Hepatocyte (in vitro differentiated cells): ENCODE measurements around the gene PRDM16. TPM values are rescaled to one million over a fixed set of nuclear protein-coding genes. Genes with fewer than 3 reads are reported as not detected.

Source experiments
- DNase-seq: peaks from one replicate; pipeline ENCODE4 v3.0.0-alpha.2; 2016; ENCODE audit warnings: low spot score
- H2AFZ ChIP-seq: fragments of 200-600 bp; sonication (generic); 2 replicates; pipeline ENCODE4 v1.6.0; 2016; ENCODE audit warnings: antibody characterized with exemption, mild to moderate bottlenecking
- H3K27ac ChIP-seq: fragments of 200-600 bp; sonication (generic); 2 replicates; pipeline ENCODE4 v1.5.1; 2016; ENCODE audit warnings: mild to moderate bottlenecking
- H3K27me3 ChIP-seq: fragments of 200-600 bp; sonication (generic); 2 replicates; pipeline ENCODE4 v1.6.1; 2016
- H3K36me3 ChIP-seq: fragments of 200-600 bp; sonication (generic); replicated peaks from 2 replicates; pipeline ENCODE4 v1.5.1; 2016; ENCODE audit warnings: low read depth; ENCODE audit not compliant: insufficient read depth
- H3K4me1 ChIP-seq: fragments of 200-600 bp; sonication (generic); 2 replicates; pipeline ENCODE4 v1.5.1; 2016; ENCODE audit warnings: mild to moderate bottlenecking, moderate library complexity; ENCODE audit not compliant: insufficient read depth
- H3K4me2 ChIP-seq: fragments of 200-600 bp; sonication (generic); 2 replicates; pipeline ENCODE4 v1.6.0; 2016
- H3K4me3 ChIP-seq: fragments of 200-600 bp; sonication (generic); 2 replicates; pipeline ENCODE4 v1.5.1; 2016; ENCODE audit warnings: mild to moderate bottlenecking
- H3K79me2 ChIP-seq: fragments of 200-600 bp; sonication (generic); 2 replicates; pipeline ENCODE4 v1.6.0; 2017; ENCODE audit warnings: mild to moderate bottlenecking
- H3K9me2 ChIP-seq: fragments of 200-600 bp; sonication (generic); replicated peaks from 2 replicates; pipeline ENCODE4 v1.6.0; 2017; ENCODE audit warnings: mild to moderate bottlenecking; ENCODE audit not compliant: insufficient read depth
- H3K9me3 ChIP-seq: fragments of 200-600 bp; sonication (generic); 2 replicates; pipeline ENCODE4 v1.5.1; 2016; ENCODE audit warnings: low read depth, mild to moderate bottlenecking
- H4K20me1 ChIP-seq: fragments of 200-600 bp; sonication (generic); 2 replicates; pipeline ENCODE4 v1.6.0; 2016; ENCODE audit warnings: mild to moderate bottlenecking; ENCODE audit not compliant: insufficient read depth, poor library complexity, severe bottlenecking
- EZH2 ChIP-seq: fragments of 200-600 bp; sonication (generic); IDR thresholded peaks from 2 replicates; pipeline ENCODE4 v1.6.1; 2016; ENCODE audit warnings: antibody characterized with exemption, mild to moderate bottlenecking, borderline replicate concordance
- EZH2phosphoT487 ChIP-seq: fragments of 200-600 bp; sonication (generic); IDR thresholded peaks from one replicate; pipeline ENCODE4 v1.6.1; 2018; ENCODE audit warnings: antibody characterized with exemption, mild to moderate bottlenecking, low read depth, moderate library complexity; ENCODE audit not compliant: unreplicated experiment, severe bottlenecking
- WGBS: methylation state at CpG from one replicate; pipeline ENCODE4 v1.1.6; 2016; ENCODE audit warnings: low lambda C conversion rate; ENCODE audit errors: missing lambda C conversion rate; 5-methylcytosine and 5-hydroxymethylcytosine counted together
- polyA plus RNA-seq: library from polyadenylated mRNA; unstranded; fragments of >200 nt; fragmentation: Nextera tagmentation; extraction: Ambion mirVana; gene quantifications from 2 replicates; pipeline ENCODE4 v1.2.1, GENCODE V29; 2016
- total RNA-seq: library from RNA; depleted of rRNA; stranded (reverse); fragments of >200 nt; gene quantifications from 2 replicates; pipeline ENCODE4 v1.2.3, GENCODE V29; 2014
- TF ChIP-seq, protein P1 (sequence below): fragments of 200-600 bp; sonication (generic); IDR thresholded peaks from 2 replicates; pipeline ENCODE4 v1.5.1; 2016; ENCODE audit warnings: antibody characterized with exemption, mild to moderate bottlenecking; ENCODE audit not compliant: poor library complexity

PRDM16 gene
- total and polyA plus RNA-seq, 2 experiments from 2014 or later, result 8.1 to 9.9 TPM

GRCh38 chr1:3373700-3374405, 304.9 kb downstream of the PRDM16 start:
- no peak for DNase-seq

DNA sequence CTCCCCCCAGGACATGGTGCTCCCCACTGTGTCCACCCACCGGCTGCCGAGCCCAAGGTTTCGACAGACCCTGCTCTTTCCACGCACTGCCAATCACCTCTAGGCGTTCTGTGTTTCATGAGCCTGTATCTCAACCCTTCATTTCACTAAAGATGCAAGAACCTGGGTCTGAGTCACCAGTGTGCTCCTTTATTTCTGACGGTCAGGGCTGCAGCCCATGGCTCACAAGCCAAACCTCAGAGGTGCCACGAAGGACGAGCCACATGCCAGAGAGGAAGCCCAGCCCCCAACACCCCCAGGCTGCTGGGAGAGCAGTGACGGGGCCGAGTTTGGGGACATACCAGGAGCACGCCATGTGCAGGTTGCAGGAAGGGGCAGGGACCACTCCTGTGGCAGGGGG, 306.2 kb downstream of the PRDM16 start:
- Histone ChIP-seq H3K79me2 (no peaks in the 10 kb centered on the region), H3K4me2 (no peak overlapping the region), H3K9me2 (no peaks in the 10 kb centered on the region), H2AFZ (no peak overlapping the region), H3K27me3 (no peaks in the 10 kb centered on the region), H3K36me3 (no peaks in the 10 kb centered on the region), H3K4me1 (no peaks in the 10 kb centered on the region), H3K9me3 (no peaks in the 10 kb centered on the region), H3K4me3 (no peak overlapping the region), H3K27ac (no peak overlapping the region), H4K20me1 (no peaks in the 10 kb centered on the region)
- WGBS, result 88% methylated on average over 11 of the region's 11 CpGs
- no peak for DNase-seq
- TF ChIP-seq, protein P1, sequence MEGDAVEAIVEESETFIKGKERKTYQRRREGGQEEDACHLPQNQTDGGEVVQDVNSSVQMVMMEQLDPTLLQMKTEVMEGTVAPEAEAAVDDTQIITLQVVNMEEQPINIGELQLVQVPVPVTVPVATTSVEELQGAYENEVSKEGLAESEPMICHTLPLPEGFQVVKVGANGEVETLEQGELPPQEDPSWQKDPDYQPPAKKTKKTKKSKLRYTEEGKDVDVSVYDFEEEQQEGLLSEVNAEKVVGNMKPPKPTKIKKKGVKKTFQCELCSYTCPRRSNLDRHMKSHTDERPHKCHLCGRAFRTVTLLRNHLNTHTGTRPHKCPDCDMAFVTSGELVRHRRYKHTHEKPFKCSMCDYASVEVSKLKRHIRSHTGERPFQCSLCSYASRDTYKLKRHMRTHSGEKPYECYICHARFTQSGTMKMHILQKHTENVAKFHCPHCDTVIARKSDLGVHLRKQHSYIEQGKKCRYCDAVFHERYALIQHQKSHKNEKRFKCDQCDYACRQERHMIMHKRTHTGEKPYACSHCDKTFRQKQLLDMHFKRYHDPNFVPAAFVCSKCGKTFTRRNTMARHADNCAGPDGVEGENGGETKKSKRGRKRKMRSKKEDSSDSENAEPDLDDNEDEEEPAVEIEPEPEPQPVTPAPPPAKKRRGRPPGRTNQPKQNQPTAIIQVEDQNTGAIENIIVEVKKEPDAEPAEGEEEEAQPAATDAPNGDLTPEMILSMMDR, result no peak
- TF ChIP-seq EZH2 (no peak), EZH2phosphoT487 (no peak)

More at GRCh38 chr1:3373700-3374405, 304.9 kb downstream of the PRDM16 start:
- H3K27me3 ChIP-seq, result no peaks in the 10 kb centered on the region
- H3K79me2 ChIP-seq, result no peaks in the 10 kb centered on the region
- TF ChIP-seq, protein P1, result no peak
- TF ChIP-seq EZH2phosphoT487 (no peak), EZH2 (no peak)
- H3K9me3 ChIP-seq, result no peaks in the 10 kb centered on the region
- H3K9me2 ChIP-seq, result no peaks in the 10 kb centered on the region
- no peak overlapping the region for H2AFZ ChIP-seq
- no peak overlapping the region for H3K4me3 ChIP-seq
- 91% methylated on average over 19 of the region's 20 CpGs for WGBS
- H3K27ac ChIP-seq, result no peak overlapping the region
- H3K36me3 ChIP-seq, result no peaks in the 10 kb centered on the region
- no peaks in the 10 kb centered on the region for H4K20me1 ChIP-seq
- H3K4me2 ChIP-seq, result no peak overlapping the region
- no peaks in the 10 kb centered on the region for H3K4me1 ChIP-seq

DNA sequence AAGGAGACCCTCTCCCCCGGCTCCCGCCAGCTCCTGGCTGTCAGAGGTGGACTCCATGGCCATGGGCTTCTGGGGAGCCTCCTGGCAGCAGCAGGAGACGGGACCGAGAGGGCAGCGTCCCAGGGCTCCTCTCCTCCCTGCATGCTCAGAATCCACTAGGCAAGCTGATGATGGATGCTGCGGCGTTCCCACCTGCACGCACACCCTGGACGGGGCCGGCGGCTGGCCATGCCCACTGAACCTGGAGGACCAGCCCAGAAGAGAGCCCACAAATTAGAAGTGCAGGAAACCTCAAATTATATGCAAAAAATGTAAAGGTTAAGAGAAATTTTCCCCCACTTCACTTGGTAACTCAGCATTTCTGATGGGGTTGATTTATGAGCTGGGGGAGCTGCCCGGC, 308.2 kb downstream of the PRDM16 start:
- Histone ChIP-seq H3K4me3 (no peak overlapping the region), H3K4me1 (no peaks in the 10 kb centered on the region), H3K27me3 (no peaks in the 10 kb centered on the region), H3K36me3 (no peaks in the 10 kb centered on the region), H3K9me3 (no peaks in the 10 kb centered on the region), H3K79me2 (no peaks in the 10 kb centered on the region), H3K27ac (no peak overlapping the region), H4K20me1 (no peaks in the 10 kb centered on the region), H3K4me2 (no peak overlapping the region), H3K9me2 (no peaks in the 10 kb centered on the region), H2AFZ (no peak overlapping the region)
- 94% methylated on average over 12 of the region's 12 CpGs for WGBS
- no peak for DNase-seq
- TF ChIP-seq EZH2, result no peak

GRCh38 chr1:3377604-3378279, 308.7 kb downstream of the PRDM16 start:
- no peak overlapping the region for H3K4me3 ChIP-seq
- H4K20me1 ChIP-seq, result no peaks in the 10 kb centered on the region
- H3K4me1 ChIP-seq, result no peaks in the 10 kb centered on the region
- H3K36me3 ChIP-seq, result no peaks in the 10 kb centered on the region
- H3K79me2 ChIP-seq, result no peaks in the 10 kb centered on the region
- WGBS, result 89% methylated on average over 24 of the region's 24 CpGs
- no peak for TF ChIP-seq EZH2phosphoT487
- H3K4me2 ChIP-seq, result no peak overlapping the region
- H3K27me3 ChIP-seq, result no peaks in the 10 kb centered on the region
- no peak overlapping the region for H3K27ac ChIP-seq
- H3K9me2 ChIP-seq, result no peaks in the 10 kb centered on the region
- no peak overlapping the region for H2AFZ ChIP-seq
- no peak for DNase-seq
- no peaks in the 10 kb centered on the region for H3K9me3 ChIP-seq
